NOMO-1 treated with dmso at 0.1 percent for 144 hours (cell line): ENCODE data around the gene SIK3.

Source experiments
- DNase-seq: peaks from one replicate; lab custom pipeline; 2025; ENCODE audit not compliant: unreplicated experiment; lab: John Stamatoyannopoulos, UW

Gene SIK3

DNA sequence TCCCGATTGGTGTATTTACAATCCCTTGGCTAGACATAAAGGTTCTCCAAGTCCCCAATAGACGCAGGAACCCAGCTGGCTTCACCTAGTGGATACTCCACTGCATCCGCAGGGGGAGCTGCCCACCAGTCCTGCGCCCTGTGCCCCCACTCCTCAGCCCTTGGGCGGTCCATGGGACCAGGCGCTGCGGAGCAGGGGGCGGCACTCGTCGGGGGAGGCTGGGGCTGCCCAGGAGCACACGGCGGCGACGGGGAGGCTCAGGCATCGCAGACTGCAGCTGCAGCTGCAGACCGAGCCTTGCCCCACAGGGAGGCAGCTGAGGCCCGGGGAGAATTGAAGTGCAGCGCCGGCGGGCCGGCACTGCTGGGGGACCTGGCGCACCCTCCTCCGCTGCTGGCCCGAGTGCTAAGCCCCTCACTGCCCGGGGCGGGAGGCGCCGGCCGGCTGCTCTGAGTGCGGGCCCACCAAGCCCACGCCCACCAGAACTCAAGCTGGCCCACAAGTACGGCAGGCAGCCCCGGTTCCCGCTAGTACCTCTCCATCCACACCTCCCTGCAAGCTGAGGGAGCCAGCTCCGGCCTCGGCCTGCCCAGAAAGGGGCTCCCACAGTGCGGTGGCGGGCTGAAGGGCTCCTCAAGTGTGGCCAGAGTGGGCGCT lies 12.2 kb upstream of the SIK3 start:
- no peak for DNase-seq

- no peak for DNase-seq
Measured at GRCh38 chr11:117107701-117108590, 9.7 kb upstream of the SIK3 start.

DNA sequence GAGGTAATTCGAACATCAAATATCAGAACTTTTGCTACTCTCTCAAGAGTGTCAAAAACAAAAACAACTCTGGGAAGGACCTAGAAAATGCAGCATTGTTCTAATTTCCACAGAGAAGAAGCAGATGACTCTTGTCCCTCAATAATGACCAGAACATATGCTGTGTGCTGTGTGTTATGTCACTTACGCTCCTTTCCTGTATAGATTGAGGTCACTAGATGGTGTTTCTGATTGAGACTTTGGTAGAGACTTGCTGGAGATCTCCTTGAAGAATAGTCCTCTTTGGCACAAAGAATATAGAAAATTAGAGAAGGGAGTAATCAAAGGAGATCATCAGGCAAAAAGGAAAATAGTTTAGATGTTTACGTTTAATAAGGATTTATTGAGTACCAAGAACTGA lies 2.3 kb upstream of the SIK3 start:
- no peak for DNase-seq

DNA sequence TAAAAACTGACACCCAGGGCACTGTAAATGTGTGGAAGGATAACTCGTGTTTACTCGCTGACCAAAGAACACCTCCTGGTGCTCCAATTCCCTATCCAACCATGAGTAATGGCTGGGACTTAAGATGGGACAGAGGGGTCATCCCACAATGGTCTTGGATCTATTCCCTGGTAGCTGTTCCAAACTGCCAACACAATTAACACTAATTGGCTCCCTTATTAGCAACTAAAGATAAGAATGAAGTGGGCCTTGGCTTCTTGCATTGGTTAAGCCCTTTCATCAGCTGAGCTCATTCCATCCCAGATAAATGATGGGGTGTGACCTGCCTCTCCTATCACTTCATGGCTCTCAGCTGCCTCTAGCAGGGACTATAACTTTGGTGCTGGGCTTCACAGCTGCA lies 1.5 kb upstream of the SIK3 start:
- DNase-seq = no peak

DNA sequence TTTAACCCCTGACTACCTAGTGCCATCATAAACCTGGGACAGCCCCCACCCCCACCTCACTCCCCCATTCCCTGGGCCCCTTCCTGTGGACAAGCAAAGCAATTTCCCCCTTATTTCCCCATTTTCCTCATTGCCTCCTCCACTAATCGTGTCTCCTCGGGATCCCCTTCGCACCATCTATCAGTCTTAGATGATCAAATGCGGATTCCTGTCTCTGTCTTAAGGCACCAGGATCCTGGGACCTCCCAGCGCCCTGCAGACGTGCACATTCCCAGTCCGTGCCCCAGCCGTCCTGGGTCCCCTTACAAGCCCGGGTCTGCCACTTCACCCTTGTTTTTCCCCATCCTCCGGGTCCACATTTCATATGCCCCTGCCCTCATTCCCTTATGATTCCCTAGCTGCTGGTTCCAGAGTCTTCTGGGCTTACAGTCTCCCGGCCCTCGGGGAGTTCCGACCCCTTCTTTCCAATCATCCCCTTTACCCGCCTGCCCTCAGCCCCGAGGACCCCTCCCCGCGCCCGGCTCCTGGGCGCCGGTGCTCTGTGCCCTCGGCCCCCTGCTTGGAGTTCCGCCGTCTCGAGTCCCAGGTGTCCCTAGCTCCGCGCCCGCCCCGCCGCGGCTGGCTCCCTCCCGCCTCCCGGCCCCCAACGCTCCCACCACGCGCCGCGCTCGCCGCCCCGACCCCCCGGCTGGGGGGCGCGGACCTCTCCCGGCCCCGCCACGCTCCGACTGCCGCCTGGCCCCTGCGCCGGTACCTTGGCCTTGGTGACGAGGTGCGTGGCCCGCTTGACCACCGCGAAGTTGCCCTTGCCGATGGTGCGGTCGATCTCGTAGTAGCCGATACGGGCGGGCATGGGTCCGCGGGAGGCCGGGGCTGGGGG lies 599 bp downstream of the SIK3 start:
- DNase-seq = peak; percentile 6

DNA sequence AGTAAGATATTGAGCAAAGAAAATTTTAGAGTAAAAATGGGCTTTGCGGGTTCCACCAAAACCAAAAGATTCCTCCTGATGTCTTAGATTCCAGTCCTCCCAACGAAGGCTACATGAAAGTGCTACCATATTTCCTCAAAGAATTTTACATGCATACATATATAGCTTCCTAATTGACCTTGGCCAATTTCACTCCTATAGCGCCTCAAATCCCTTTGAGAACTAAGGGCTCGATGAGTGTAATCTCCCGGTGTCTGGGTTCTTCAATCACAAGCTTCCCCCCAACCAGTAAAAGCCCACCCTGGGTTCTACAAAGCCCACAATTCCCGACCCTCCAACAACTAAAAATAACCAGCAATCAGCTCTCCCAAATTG lies 1.2 kb downstream of the SIK3 start:
- DNase-seq = no peak

DNA sequence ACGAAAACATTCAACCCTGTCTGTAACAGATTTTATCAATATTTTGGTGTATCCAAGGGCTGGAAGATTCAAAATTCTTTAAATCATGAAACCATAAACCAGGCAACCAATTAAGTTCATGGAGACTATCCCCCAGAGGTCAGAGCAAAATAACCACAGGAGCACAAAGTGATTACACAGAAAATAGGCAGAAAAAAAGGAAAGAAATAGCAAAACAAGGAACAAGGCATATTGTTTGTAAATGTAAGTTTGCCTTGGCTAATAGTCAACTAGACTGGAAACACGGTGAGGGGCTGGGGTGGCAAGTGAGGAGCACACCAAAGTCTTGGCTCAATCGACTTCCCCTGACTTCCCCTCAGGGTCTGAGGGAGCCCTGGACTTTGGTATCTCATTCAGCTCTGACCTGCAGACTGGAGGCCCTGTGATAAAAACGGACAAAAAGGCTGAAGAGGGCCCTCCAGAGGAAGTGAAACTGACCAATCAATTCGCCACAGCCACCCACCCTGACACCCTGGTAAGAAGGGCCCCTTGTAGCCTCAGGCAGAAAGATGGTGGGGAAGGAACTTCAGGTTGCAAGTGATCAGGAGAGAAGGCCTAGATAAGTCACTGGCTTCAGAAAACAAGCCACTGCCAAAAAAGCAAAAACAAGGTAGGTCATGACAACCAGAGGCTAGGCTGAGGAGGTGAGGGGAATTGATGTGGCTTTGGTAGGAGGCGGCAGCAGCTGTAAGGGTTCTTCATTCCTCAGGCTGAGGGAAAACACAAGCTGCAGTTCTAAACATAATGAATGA lies 1.8 kb downstream of the SIK3 start:
- peak; percentile 79 for DNase-seq

- no peak for DNase-seq
Measured at GRCh38 chr11:117095284-117096161, 2.7 kb downstream of the SIK3 start.

DNA sequence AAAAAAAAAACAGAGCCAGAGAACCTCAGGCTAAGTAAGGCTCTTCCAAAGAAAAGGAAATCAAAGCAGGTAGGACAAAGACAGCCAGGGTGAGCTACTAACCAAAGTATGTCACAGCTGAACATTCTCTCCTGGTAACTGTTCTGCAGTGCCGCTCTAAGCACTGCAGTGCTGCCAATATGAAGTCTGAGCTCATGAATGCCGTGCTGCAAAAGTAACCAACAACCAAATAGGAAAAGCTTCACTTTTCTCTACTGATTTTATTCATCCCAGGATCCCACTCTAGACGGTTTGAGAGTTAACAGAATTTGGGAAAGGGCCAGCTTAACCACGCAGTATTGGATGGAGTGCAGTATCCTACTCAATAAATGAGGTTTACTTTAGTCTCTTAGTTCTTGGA lies 3.5 kb downstream of the SIK3 start:
- no peak for DNase-seq

- no peak for DNase-seq
Measured at GRCh38 chr11:117092951-117093590, 5.2 kb downstream of the SIK3 start.

DNA sequence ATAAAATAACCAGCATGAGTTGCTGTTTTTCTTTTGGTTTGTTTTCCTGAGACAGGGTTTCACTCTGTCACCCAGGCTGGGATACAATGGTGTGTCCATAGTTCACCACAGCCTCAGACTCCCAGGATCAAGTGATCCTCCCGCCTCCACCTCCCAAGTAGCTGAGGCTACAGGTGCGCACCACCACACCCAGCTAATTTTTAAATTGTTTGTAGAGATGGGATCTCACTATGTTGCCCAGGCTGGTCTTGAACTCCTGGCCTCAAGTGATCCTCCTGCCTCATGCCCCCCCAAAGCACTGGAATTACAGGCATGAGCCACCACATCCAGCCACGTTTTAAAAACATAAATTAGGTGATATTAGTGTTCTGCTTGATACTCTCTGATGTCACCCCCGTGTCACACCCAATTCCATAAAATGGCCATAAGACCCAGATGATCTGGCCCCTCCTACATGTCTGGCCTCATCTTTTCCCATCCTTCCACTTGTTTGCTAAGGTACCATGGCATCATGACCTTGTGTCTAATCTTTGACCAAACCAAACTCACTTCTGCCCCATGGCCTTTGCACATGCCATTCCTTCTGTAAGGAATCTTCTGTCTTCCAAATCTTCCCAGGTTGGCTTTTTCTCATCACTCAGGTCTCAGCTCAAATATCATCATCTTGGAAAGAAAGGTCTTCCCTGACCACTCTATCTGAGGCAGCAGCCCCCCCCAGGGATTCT lies 6.3 kb downstream of the SIK3 start:
- DNase-seq = no peak

- no peak for DNase-seq
Measured at GRCh38 chr11:117090111-117090706, 8.0 kb downstream of the SIK3 start.

- DNase-seq = no peak
Measured at GRCh38 chr11:117089685-117090084, 8.5 kb downstream of the SIK3 start.

DNA sequence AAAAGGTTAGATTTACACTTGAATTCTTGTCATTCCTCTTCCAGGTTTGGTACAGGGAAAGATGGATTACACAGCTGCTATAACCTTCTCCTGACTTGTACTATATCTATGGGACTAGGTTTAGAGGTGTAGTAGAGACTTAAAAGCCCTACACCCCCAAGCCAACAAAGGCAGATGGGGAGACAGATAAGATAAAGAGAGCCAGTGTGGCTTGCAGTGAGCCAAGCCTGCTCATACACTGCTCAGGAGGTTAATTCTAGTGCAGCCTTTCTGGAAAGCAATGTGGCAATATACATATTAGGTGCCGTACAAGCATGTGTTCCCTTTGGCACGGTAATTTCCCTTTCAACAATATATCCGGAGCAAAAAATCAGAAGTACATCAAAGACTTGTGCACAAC lies 10.8 kb downstream of the SIK3 start:
- no peak for DNase-seq

GRCh38 chr11:117084992-117085391 lies 13.2 kb downstream of the SIK3 start:
- no peak for DNase-seq

GRCh38 chr11:117083011-117083935 lies 15.0 kb downstream of the SIK3 start:
- DNase-seq = no peak

DNA sequence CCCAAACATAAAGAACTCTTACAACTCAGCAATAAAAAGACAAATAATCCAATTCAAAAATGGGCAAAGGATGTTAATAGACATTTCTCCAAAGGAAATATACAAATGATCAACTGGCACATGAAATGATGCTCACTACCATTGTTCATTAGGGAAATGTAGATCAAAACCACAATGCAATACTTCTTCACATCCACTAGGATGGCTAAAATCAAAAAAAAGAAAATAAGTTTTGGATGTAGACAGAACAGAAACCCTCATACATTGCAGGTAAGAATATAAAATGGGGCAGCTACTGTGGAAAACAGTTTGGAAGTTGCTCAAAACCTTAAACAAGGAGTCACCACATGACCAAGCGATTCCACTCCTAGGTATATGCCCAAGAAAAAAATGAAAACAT lies 16.3 kb downstream of the SIK3 start:
- DNase-seq = no peak
